Measurements from ENCODE around the gene GGPS1.

DNA sequence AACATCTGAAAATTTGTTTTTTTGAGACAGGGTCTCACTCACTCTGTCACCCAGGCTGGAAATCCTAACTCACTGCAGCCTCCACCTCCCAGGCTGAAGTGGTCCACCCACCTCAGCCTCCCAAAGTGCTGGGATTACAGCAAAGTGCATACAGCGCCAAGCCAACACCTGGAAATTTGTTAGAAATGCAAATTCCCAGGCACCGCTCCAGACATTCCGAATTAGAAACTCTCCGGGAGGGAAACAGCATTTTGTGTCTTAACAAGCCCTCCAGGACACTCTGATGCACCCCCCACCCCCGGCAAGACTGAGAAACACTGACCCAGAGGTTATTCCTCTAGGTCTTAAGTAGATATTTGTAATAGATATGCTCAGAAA, 49.5 kb upstream of the GGPS1 start:
- no peak for TF ChIP-seq EZH2 (IDR thresholded peaks at IDR 0.05; ENCODE audit: borderline replicate concordance, low read length)
- TF ChIP-seq, protein P1, sequence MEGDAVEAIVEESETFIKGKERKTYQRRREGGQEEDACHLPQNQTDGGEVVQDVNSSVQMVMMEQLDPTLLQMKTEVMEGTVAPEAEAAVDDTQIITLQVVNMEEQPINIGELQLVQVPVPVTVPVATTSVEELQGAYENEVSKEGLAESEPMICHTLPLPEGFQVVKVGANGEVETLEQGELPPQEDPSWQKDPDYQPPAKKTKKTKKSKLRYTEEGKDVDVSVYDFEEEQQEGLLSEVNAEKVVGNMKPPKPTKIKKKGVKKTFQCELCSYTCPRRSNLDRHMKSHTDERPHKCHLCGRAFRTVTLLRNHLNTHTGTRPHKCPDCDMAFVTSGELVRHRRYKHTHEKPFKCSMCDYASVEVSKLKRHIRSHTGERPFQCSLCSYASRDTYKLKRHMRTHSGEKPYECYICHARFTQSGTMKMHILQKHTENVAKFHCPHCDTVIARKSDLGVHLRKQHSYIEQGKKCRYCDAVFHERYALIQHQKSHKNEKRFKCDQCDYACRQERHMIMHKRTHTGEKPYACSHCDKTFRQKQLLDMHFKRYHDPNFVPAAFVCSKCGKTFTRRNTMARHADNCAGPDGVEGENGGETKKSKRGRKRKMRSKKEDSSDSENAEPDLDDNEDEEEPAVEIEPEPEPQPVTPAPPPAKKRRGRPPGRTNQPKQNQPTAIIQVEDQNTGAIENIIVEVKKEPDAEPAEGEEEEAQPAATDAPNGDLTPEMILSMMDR (conservative IDR thresholded peaks at IDR 0.05 in 1 of 2, IDR thresholded peaks at IDR 0.05 in 1 of 2; ENCODE audit: extremely low read depth in 1 of 2, insufficient read depth in 1 of 2, low read depth in 1 of 2, low read length in 2 of 2) = no peak

Measured in mammary epithelial cell (primary cell).